Stimulated activated naive CD8-positive, alpha-beta T cell treated with anti-CD3 and anti-CD28 coated beads, Interleukin-15, amount 100 ng/mL, for 72 hours (primary cell): ENCODE data around the gene FSIP1.

ENCODE experiments used
- ATAC-seq: fragments of 150-1000 bp; cut with Tn5 transposase; 2 replicates; pipeline ENCODE4 v1.10.0; 2021; ENCODE audit warnings: mild to moderate bottlenecking, moderate library complexity
- DNase-seq, 2 donors: peaks; one replicate each; pipeline ENCODE4 v3.0.0; 2021 to 2022
- H3K27ac Mint-ChIP-seq, 2 donors: one replicate each; pipeline ENCODE4 v1.8.0; 2022; ENCODE audit warnings: mild to moderate bottlenecking in 2 of 2, mixed read lengths in 2 of 2, moderate library complexity in 2 of 2
- H3K27me3 Mint-ChIP-seq: one replicate; pipeline ENCODE4 v1.8.0; 2022; ENCODE audit warnings: mixed read lengths
- H3K4me1 Mint-ChIP-seq: one replicate; pipeline ENCODE4 v1.8.0; 2022; ENCODE audit warnings: mild to moderate bottlenecking, mixed read lengths
- H3K4me3 Mint-ChIP-seq, 2 donors: one replicate each; pipeline ENCODE4 v1.8.0; 2022; ENCODE audit warnings: mild to moderate bottlenecking in 2 of 2, mixed read lengths in 2 of 2, moderate library complexity in 1 of 2
- H3K9me3 Mint-ChIP-seq, 2 donors: one replicate each; pipeline ENCODE4 v1.8.0; 2022; ENCODE audit warnings: mixed read lengths in 2 of 2

The FSIP1 gene

DNA sequence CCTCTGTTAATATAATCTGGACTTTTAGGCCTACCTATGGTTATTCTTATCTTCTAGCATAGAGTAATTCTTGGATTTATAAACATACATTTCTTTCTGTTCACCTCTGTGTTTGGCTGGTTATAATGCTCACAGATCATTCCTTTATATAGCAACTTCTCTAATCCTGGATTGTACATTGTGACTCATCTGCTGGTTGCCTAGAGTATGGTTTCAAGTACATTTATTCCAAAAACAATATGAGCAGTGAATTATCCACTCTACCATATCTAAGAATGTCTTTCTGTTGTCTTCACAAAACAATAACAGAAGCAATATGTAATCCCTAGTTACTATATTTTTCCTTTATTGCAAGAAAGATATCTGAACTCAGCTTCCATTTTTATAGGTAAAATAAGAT lies 35.3 kb downstream of the FSIP1 start:
- Mint-ChIP-seq H3K27ac (no peak overlapping the region), H3K4me1 (no peaks in the 10 kb centered on the region), H3K4me3 (no peak overlapping the region), H3K27me3 (peaks cover 47% of the 10 kb centered on the region), H3K9me3 (no peaks in the 10 kb centered on the region)
- ATAC-seq (no peak), DNase-seq (no peak)

DNA sequence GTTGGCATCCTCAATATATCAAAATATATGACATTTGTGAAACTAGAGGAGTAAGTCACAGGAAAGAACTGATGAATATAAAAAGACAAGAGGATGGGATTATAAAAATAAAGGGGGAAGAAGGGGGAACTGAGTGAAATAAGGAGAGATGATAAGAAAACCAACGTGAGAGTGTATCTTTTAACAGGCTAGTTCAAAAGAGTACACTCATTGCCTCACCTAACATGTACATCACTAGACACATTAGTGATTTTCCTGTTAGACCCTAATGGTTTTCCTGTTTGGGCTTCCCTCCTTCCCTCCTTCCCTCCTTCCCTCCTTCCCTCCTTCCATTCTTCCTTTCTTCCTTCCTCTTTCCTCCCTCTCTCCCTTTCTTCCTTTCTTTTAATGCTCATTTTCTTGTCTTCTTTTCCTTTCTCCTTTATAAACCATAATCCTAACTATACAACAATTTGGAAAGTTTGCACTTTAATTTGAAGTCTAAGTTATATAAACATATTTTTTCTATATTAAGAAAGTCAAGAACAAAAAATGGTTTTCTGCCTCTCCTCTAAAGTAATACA lies 35.8 kb downstream of the FSIP1 start:
- peaks cover 47% of the 10 kb centered on the region for H3K27me3 Mint-ChIP-seq

DNA sequence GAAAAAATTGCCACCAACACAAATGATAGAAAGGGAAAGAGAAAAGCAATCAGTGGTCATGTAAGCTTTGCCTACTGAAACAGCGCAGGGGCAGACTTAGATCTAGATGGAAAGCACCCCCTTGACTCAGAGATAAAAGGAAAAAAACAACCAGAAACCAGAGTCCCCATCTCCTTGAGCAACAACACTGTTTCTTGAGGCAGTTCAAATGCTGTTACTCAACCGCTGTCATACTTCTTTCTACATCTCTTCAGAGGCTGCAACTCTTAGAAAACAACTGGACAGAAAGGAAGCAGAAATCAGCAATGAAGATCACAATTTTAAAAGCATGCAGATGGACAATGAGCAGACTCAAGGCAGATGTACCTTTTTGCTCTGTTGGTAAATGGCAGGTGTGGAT lies 36.5 kb downstream of the FSIP1 start:
- no peak for ATAC-seq

More for the DNA sequence above, 35.8 kb downstream of the FSIP1 start:
- no peak for DNase-seq
- H3K4me3 Mint-ChIP-seq: no peak overlapping the region
- no peaks in the 10 kb centered on the region for H3K9me3 Mint-ChIP-seq
- no peaks in the 10 kb centered on the region for H3K4me1 Mint-ChIP-seq
- no peak overlapping the region for H3K27ac Mint-ChIP-seq
- no peak for ATAC-seq

DNA sequence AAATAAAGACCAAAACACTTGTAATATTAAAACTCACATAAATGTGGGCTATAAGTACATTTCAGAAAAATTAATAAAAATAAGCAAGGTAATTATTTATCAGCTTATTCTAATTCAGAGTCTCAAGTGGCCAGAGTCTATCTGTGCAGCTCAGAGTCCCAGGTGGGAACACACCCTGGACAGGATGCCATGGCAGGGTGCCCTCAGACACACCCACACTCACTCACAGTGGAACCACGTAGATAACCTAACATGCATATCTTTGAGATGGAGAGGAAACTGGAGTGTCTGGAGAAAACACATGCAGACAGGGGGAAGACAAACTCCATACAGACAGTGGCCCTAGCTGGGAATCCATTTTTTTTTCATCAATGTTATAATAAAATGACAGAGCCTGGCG lies 37.2 kb downstream of the FSIP1 start:
- H3K4me1 Mint-ChIP-seq: no peaks in the 10 kb centered on the region
- H3K27me3 Mint-ChIP-seq: peaks cover 38% of the 10 kb centered on the region
- ATAC-seq (no peak), DNase-seq (no peak)
- peak overlapping the region in 1 of 2 donors; percentile 75 for H3K27ac Mint-ChIP-seq
- H3K4me3 Mint-ChIP-seq: no peak overlapping the region
- H3K9me3 Mint-ChIP-seq: no peaks in the 10 kb centered on the region

More for the DNA sequence above, 36.5 kb downstream of the FSIP1 start:
- no peak overlapping the region for H3K4me3 Mint-ChIP-seq
- H3K27ac Mint-ChIP-seq: no peak overlapping the region
- no peaks in the 10 kb centered on the region for H3K4me1 Mint-ChIP-seq
- H3K27me3 Mint-ChIP-seq: peaks cover 40% of the 10 kb centered on the region
- H3K9me3 Mint-ChIP-seq: no peaks in the 10 kb centered on the region
- no peak for DNase-seq

DNA sequence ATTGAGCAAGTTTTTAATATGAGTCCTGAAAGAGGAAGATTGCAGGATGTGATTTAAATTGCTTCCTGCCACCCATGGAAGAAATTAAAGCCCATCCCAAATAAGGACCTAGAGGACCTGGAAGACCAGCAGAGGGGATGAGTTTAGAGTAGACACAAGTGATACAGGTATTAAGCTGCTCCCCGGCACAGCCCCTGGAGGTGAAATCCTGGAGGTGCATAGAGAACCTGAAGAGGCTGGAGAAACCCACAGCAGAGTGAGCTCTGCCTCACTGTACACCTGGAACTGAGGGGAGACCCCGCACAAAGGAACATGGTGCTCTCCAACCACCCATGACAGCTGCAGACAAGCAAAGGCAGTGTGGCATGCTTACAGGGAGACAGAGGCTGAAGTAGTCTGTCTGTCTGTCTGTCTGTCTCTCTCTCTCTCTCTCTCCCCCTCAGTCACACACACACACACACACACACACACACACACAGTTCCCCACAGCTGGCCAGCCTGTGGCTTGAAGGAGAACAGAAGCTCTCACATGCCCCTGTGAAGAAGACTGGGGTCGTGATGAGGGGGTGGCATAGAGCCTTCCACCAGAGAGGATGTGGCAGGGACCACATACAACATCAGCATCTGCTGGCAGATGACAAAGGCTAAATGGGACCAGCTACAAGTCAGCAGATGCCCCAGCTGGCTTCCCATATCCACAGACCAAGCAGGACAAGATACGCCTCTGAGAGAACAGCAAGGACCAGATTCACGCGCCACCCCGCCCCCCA lies 38.1 kb downstream of the FSIP1 start:
- Mint-ChIP-seq H3K4me1 (no peaks in the 10 kb centered on the region), H3K9me3 (no peaks in the 10 kb centered on the region), H3K27me3 (peaks cover 37% of the 10 kb centered on the region), H3K27ac (no peak overlapping the region), H3K4me3 (no peak overlapping the region)
- ATAC-seq (no peak), DNase-seq (no peak)

DNA sequence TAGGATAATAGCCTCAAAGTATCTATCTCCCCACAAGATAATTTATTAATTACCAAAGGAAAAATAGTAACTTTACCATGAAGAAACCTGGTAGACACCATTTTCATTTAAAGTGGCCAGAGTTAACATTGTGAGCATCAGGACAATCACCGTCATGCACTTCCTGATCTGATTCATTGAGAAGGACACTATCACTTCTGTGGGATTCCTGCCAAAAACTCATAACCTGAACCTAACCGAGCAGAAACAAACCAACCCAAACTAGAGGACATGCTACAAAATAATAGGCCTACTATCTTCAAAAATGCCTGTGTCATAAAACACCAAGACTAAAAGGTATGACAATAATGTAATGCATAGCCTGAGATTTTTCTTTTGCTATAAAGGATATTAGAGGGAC lies 39.0 kb downstream of the FSIP1 start:
- H3K27ac Mint-ChIP-seq: no peak overlapping the region
- DNase-seq (no peak), ATAC-seq (no peak)
- no peaks in the 10 kb centered on the region for H3K4me1 Mint-ChIP-seq
- no peak overlapping the region for H3K4me3 Mint-ChIP-seq
- peaks cover 28% of the 10 kb centered on the region for H3K27me3 Mint-ChIP-seq
- no peaks in the 10 kb centered on the region for H3K9me3 Mint-ChIP-seq

DNA sequence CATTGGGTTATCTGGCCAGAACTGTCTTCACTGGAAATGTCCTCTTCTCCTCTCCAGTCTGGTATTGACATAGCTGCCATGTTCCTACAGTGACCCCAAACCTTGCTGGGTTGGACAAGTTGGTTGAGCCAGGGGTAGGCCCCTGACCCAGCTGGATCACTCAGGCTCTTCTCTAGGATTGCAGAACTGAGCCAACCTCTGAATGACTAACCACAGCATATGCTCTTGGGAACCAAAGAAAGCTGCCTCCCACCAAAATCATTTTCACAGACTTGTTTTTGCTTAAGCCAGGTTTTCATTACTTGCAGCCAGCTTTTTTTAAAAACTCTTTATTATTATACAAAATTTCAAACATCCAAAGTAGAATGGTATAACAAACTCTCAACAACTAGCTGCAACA lies 41.4 kb downstream of the FSIP1 start:
- DNase-seq (no peak), ATAC-seq (no peak)
- Mint-ChIP-seq H3K4me1 (no peaks in the 10 kb centered on the region), H3K9me3 (no peaks in the 10 kb centered on the region), H3K4me3 (no peak overlapping the region), H3K27ac (no peak overlapping the region), H3K27me3 (peaks cover 20% of the 10 kb centered on the region)

DNA sequence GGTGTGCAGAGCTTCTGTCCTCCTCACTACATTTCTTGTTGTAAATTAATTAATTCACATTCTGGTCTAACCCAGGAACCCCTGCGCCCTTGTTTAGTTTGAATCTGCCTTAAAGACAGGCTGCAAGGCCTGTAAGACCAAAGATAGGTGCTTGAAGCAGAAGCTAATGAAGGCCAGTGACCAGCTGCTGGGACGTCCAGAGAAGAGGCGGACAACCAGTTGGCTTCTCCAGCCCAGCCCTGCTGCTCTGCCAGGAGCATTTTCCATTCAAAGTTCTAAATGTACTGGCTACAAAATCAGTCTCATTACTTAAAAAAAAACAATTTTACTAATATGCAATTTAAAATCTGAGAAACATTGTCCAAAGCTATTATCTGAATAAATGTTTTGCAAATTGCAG lies 43.6 kb downstream of the FSIP1 start:
- Mint-ChIP-seq H3K9me3 (no peaks in the 10 kb centered on the region), H3K27me3 (peaks cover 8% of the 10 kb centered on the region), H3K4me1 (no peaks in the 10 kb centered on the region), H3K4me3 (no peak overlapping the region), H3K27ac (no peak overlapping the region)
- ATAC-seq: no peak
- no peak for DNase-seq

DNA sequence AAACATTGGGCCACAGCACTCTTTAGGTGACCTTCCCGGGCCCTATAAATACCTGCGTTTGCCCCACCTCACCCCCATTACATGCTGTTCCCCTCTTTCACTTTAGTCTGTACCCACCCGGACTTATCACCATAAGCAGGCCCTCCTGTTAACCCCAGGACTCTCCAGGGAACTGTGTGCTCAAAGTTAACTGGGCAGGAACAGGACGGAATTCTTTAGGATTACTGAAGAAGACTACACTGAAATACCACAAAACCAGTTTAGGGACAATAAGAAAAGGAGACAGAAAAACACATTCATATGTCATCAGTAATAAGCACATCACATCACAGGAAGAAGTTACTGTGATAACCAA lies 45.5 kb downstream of the FSIP1 start:
- no peak overlapping the region for H3K27ac Mint-ChIP-seq
- no peaks in the 10 kb centered on the region for H3K27me3 Mint-ChIP-seq
- DNase-seq: no peak
- H3K9me3 Mint-ChIP-seq: no peaks in the 10 kb centered on the region
- no peak for ATAC-seq
- H3K4me1 Mint-ChIP-seq: no peaks in the 10 kb centered on the region
- no peak overlapping the region for H3K4me3 Mint-ChIP-seq

DNA sequence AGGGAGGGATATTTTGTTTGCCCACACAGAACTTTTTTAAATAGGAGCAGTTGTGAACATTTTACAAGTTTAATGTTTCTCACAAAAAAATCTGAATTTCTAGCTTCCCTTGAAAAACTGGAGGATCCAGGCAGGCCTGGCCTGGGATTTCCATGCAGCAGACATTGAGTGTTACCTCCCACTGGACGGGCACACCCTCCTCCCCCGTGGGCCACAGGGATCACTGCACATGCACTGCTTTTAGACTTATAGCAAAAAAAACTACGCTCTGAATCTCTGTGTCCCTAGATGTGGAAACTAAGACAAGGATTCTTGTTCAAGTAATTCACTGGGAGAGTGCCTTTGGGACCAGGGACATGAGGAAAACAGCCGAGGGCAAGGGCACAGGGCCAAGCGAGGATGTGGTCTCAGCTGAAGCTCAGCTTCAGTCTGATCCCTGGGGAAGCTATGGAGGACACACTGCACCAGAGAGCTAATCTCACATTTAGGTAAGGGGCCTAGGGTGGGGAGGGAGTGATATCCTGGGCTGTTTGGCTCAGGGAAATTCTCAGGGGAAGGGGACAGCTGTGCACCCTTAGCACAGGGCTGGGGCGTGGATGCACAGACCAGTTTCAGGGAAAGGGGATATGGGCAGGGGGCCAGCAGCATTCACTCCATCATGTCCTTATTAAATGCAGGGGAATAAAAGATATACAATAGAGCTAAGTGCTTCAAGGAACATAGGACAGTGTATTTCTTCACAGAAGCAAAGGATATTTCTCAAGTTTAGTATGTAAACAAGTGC lies 46.0 kb downstream of the FSIP1 start:
- no peak for DNase-seq
- no peaks in the 10 kb centered on the region for H3K9me3 Mint-ChIP-seq
- no peak overlapping the region for H3K4me3 Mint-ChIP-seq
- H3K27me3 Mint-ChIP-seq: no peaks in the 10 kb centered on the region
- ATAC-seq: no peak
- H3K27ac Mint-ChIP-seq: no peak overlapping the region
- no peaks in the 10 kb centered on the region for H3K4me1 Mint-ChIP-seq

DNA sequence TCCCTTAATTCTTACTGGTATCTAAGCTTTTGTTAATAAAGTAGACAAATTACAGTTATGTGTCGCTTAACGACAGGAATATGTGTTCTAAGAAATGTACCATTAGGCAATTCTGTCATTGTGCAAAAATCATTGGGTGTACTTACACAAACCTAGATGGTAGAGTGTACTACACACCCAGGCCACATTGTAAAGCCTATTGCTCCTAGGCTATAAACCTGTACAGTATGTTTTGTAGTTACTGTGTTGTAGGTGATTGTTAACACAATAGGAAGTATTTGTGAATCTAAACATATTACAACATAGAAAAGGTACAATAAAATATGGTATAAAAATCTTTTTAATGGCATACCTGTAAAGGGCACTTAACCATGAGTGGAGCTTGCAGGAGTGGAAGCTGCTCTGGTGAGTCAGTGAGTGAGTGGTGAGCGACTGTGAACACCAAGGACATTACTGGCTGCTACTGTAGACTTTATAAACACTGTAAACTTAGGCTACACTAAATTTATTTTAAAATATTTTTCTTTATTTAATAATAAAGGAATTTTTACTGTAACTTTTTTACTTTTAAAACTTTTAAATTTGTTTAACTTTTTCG lies 47.4 kb downstream of the FSIP1 start:
- no peaks in the 10 kb centered on the region for H3K27me3 Mint-ChIP-seq
- DNase-seq (no peak), ATAC-seq (no peak)
- no peaks in the 10 kb centered on the region for H3K9me3 Mint-ChIP-seq
- no peaks in the 10 kb centered on the region for H3K4me1 Mint-ChIP-seq
- no peak overlapping the region for H3K4me3 Mint-ChIP-seq
- no peak overlapping the region for H3K27ac Mint-ChIP-seq

DNA sequence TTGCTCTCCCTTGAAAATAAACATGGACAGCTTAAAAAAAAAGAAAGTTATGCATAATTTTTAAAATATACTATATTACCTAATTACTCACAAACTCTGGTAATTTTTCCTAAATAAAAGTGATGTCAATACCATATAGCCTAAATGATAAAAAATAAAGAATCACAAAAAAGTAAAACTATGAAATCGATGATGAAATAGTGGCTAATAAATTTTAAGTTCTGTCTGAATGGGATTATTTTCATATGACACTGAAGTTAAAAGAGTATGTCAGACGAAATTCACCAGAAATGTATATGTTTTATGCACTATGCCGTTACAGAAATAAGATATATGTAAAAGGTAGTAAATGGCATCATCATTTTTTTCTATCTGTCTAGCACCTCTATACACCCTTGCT lies 51.4 kb downstream of the FSIP1 start:
- Mint-ChIP-seq H3K27ac (no peak overlapping the region), H3K4me3 (no peak overlapping the region), H3K4me1 (no peaks in the 10 kb centered on the region), H3K9me3 (no peaks in the 10 kb centered on the region), H3K27me3 (peaks cover 9% of the 10 kb centered on the region)
- DNase-seq (no peak), ATAC-seq (no peak)

DNA sequence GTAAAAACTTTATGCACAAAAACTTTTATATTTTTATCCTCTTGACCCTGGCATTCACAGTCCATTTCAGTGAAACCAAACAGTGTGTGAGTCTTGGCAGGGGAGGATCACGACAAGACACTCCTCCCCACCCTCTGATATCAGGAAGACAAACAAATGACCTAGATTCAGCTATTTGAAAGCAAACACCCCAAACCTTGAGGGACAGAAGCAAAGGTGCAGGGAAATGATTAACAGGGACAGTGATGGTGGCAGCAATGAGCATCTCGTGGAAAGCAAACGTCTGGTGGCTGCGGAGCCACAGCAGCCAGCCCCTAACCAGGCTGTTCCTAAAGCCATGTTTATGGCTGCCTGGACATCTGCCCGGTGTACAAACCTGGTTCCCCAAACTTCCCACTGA lies 52.1 kb downstream of the FSIP1 start:
- ATAC-seq (no peak), DNase-seq (no peak)
- Mint-ChIP-seq H3K27ac (no peak overlapping the region), H3K27me3 (peaks cover 9% of the 10 kb centered on the region), H3K4me3 (no peak overlapping the region), H3K9me3 (no peaks in the 10 kb centered on the region), H3K4me1 (no peaks in the 10 kb centered on the region)

DNA sequence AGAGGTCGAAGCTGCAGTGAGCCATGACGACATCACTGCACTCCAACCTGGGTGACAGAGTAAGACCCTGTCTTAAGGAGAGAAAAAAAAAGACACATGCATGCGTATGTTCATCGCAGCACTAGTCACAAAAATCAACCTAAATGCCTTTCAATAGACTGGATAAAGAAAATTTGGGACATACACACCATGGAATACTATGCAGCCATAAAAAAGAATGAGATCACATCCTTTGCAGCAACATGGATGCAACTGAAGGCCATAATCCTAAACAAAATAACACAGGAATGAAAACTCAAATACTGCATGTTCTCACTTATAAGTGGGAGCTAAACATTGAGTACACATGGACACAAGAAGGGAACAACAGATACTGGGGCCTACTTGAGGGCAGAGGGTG lies 53.1 kb downstream of the FSIP1 start:
- H3K4me3 Mint-ChIP-seq: no peak overlapping the region
- no peaks in the 10 kb centered on the region for H3K9me3 Mint-ChIP-seq
- no peak overlapping the region for H3K27ac Mint-ChIP-seq
- H3K4me1 Mint-ChIP-seq: no peaks in the 10 kb centered on the region
- DNase-seq: no peak
- ATAC-seq: no peak
- peaks cover 9% of the 10 kb centered on the region for H3K27me3 Mint-ChIP-seq

DNA sequence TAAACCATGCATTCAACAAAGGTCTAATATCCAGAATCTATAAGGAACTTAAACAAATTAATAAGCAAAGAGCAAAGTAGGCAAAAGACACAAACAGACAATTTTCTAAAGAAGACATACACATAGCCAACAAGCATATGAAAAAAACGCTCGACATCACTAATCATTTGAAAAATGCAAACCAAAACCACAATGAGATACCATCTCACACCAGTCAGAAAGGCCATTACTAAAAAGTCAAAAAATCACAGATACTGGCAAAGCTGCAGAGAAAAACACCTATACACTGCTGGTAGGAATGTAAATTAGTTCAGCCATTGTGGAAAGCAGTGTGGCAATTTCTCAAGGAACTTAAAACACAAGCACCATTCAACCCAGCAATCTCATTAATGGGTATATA lies 53.8 kb downstream of the FSIP1 start:
- Mint-ChIP-seq H3K4me1 (no peaks in the 10 kb centered on the region), H3K27ac (no peak overlapping the region), H3K27me3 (peaks cover 9% of the 10 kb centered on the region), H3K9me3 (no peaks in the 10 kb centered on the region), H3K4me3 (no peak overlapping the region)
- no peak for DNase-seq
- ATAC-seq: no peak

DNA sequence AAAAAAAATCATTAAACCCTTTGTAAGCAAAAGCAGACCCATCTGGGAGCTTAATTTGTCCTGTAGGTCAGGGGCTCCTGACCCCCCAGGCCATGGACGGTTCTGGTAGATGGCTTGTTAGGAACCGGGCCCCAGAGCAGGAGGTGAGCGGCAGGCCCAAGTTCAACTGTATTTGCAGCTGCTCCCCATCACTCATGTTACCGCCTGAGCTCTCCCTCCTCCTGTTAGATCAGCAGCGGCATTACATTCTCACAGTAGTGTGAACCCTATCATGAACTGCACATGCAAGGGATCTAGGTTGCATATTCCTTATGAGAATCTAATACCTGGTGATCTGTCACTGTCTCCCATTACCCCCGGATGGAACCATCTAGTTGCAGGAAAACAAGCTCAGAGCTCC lies 60.7 kb downstream of the FSIP1 start:
- no peak for ATAC-seq
- Mint-ChIP-seq H3K4me3 (no peak overlapping the region), H3K9me3 (no peaks in the 10 kb centered on the region), H3K27ac (no peak overlapping the region), H3K27me3 (no peaks in the 10 kb centered on the region), H3K4me1 (peaks cover 13% of the 10 kb centered on the region)
- no peak for DNase-seq
